PFSK-1 (cell line): ENCODE measurements around the gene TAF6L.

Source experiments
- FOXP2 ChIP-seq: optimal IDR thresholded peaks from 2 replicates; pipeline ENCODE3; 2011; ENCODE audit warnings: borderline replicate concordance, control low read depth, inconsistent platforms; ENCODE audit not compliant: insufficient read depth; ENCODE audit errors: extremely low read length, extremely low read depth
- POLR2AphosphoS5 ChIP-seq: IDR thresholded peaks from 2 replicates; pipeline ENCODE4 v1.6.1; 2012; ENCODE audit warnings: low read depth, mild to moderate bottlenecking, control low read depth, low read length, moderate library complexity
- SIN3A ChIP-seq: IDR thresholded peaks from 2 replicates; pipeline ENCODE4 v1.6.1; 2012; ENCODE audit warnings: mild to moderate bottlenecking, low read length, moderate library complexity, borderline replicate concordance; ENCODE audit not compliant: insufficient read depth
- TAF1 ChIP-seq: IDR thresholded peaks from 2 replicates; pipeline ENCODE4 v1.6.1; 2012; ENCODE audit warnings: low read length, control low read depth, borderline replicate concordance; ENCODE audit not compliant: insufficient read depth
- TF ChIP-seq, protein P1 (sequence below), 2 experiments: IDR thresholded peaks; 2 replicates each; pipeline versions ENCODE4 v1.6.1 to v1.8.0; 2011 to 2012; ENCODE audit warnings: low read depth in 2 of 2, low read length in 2 of 2, control low read depth in 1 of 2, inconsistent platforms in 1 of 2, mild to moderate bottlenecking in 1 of 2, moderate library complexity in 1 of 2; ENCODE audit not compliant: insufficient read depth in 1 of 2

TAF6L gene

DNA sequence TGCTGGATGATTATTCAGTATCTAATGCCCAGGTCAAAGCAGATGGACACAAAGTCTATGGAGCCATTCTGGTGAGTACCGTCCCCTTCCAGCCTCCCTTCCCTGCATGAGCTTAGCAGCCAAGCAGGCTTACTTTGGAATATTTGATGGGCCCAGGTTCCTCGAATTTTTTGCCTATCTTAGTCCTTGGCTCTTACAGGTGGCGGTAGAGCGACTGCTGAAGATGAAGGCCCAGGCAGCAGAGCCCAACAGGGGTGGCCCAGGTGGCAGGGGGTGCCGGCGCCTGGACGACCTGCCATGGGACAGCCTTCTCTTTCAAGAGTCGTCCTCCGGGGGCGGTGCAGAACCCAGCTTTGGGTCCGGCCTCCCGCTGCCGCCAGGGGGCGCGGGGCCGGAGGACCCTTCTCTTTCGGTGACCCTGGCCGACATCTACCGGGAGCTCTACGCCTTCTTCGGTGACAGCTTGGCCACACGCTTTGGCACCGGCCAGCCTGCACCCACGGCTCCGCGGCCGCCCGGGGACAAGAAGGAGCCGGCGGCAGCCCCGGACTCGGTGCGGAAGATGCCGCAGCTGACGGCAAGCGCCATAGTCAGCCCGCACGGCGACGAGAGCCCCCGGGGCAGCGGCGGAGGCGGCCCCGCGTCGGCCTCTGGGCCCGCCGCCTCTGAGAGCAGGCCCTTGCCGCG is 15.3 kb downstream of the TAF6L start:
- TF ChIP-seq SIN3A (peak; percentile 71; the same call in 1 of the 2 replicates), TAF1 (0 out of 2 replicates have a peak, but pooled peaks have one; percentile 48), FOXP2 (peak; percentile 31), POLR2AphosphoS5 (no peak)

- TF ChIP-seq SIN3A (peak; percentile 90), POLR2AphosphoS5 (peak; percentile 97), TAF1 (peak; percentile 97; the same call in 1 of the 2 replicates), FOXP2 (peak; percentile 85)
- TF ChIP-seq, protein P1, sequence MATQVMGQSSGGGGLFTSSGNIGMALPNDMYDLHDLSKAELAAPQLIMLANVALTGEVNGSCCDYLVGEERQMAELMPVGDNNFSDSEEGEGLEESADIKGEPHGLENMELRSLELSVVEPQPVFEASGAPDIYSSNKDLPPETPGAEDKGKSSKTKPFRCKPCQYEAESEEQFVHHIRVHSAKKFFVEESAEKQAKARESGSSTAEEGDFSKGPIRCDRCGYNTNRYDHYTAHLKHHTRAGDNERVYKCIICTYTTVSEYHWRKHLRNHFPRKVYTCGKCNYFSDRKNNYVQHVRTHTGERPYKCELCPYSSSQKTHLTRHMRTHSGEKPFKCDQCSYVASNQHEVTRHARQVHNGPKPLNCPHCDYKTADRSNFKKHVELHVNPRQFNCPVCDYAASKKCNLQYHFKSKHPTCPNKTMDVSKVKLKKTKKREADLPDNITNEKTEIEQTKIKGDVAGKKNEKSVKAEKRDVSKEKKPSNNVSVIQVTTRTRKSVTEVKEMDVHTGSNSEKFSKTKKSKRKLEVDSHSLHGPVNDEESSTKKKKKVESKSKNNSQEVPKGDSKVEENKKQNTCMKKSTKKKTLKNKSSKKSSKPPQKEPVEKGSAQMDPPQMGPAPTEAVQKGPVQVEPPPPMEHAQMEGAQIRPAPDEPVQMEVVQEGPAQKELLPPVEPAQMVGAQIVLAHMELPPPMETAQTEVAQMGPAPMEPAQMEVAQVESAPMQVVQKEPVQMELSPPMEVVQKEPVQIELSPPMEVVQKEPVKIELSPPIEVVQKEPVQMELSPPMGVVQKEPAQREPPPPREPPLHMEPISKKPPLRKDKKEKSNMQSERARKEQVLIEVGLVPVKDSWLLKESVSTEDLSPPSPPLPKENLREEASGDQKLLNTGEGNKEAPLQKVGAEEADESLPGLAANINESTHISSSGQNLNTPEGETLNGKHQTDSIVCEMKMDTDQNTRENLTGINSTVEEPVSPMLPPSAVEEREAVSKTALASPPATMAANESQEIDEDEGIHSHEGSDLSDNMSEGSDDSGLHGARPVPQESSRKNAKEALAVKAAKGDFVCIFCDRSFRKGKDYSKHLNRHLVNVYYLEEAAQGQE (IDR thresholded peaks at IDR 0.05; ENCODE audit: insufficient read depth in 1 of 2, low read depth in 2 of 2, low read length in 2 of 2): peak; percentile 42 to 62; a peak in 3 of 4 replicates
These were observed 16.0 kb downstream of the TAF6L start, which contains the start of gene TMEM179B for GRCh38 chr11:62787005-62787759. Gene TMEM179B (plus strand): TSS chr11:62787402. CDS start chr11:62787432, 30 bp downstream.

DNA sequence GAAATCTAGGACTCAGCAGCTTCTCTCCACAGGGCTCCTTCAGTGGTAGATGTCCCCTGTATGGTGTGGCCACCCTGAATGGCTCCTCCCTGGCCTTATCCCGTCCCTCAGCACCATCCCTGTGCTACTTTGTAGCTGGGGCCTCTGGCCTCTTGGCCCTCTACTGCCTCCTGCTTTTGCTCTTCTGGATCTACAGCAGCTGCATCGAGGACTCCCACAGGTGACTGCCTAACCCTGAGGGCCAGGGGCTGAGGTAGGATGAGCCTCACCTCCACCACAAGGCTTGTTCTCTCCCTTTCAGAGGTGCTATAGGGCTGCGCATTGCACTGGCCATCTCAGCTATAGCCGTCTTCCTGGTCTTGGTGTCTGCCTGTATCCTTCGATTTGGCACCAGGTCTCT is 17.8 kb downstream of the TAF6L start:
- TF ChIP-seq POLR2AphosphoS5: no peak
- TF ChIP-seq, protein P1 (IDR thresholded peaks at IDR 0.05; ENCODE audit: insufficient read depth in 1 of 2, low read depth in 2 of 2, low read length in 2 of 2): no peak
- TF ChIP-seq TAF1: no peak
- TF ChIP-seq FOXP2: no peak
- TF ChIP-seq SIN3A: no peak

- no peak for TF ChIP-seq POLR2AphosphoS5
- no peak for TF ChIP-seq TAF1
- no peak for TF ChIP-seq FOXP2
- TF ChIP-seq, protein P1 (IDR thresholded peaks at IDR 0.05; ENCODE audit: insufficient read depth in 1 of 2, low read depth in 2 of 2, low read length in 2 of 2): no peak
- TF ChIP-seq SIN3A: no peak
These were observed 18.4 kb downstream of the TAF6L start for GRCh38 chr11:62789576-62789975.

GRCh38 chr11:62791501-62792201 is 20.5 kb downstream of the TAF6L start, which contains the start of gene TMEM223:
Gene TMEM223 (minus strand): TSS chr11:62792006. CDS start chr11:62791994, 12 bp downstream.
- TF ChIP-seq FOXP2: peak; percentile 8
- TF ChIP-seq POLR2AphosphoS5: peak; percentile 96
- TF ChIP-seq, protein P1 (IDR thresholded peaks at IDR 0.05; ENCODE audit: insufficient read depth in 1 of 2, low read depth in 2 of 2, low read length in 2 of 2): no peak
- peak; percentile 89 for TF ChIP-seq TAF1
